ENCODE results near the gene EFL1. TPM values are rescaled to one million over a fixed set of nuclear protein-coding genes. Genes with fewer than 3 reads are reported as not detected.

Gene EFL1
- total and polyA plus RNA-seq, 2 of the 4 experiments (the other 2 are of a cell fraction): 10.1 to 24.6 TPM

GRCh38 chr15:82178061-82178460, 84.5 kb downstream of the EFL1 start:
- H3K4me3 ChIP-seq (ENCODE audit: insufficient read depth, low read depth, low read length): no peak overlapping the region
- ChIA-PET CTCF (interaction anchor here (0.9 to 1.8 kb wide), 2 partner anchors 9 to 70 kb away, joined by 3 to 4 read pairs; no protein-coding TSS in a partner anchor), POLR2A (ENCODE audit: unreplicated experiment) (no interaction called here)
- no peaks in the 10 kb centered on the region for H3K9me3 ChIP-seq (ENCODE audit: control insufficient read depth, insufficient read depth, low read length)
- no peak overlapping the region for H4K5ac ChIP-seq (ENCODE audit: low read depth, low read length)
- no TSS peak for BruUV-seq (replicated peaks)
- H3K14ac ChIP-seq (replicated peaks; ENCODE audit: low read depth, low read length): peak overlapping the region; percentile 21; the same call in 1 of the 2 replicates
- peaks cover 4% of the 10 kb centered on the region; the same call in 1 of the 2 replicates for H4K20me1 ChIP-seq (ENCODE audit: insufficient read depth, low read length)
- peak overlapping the region; percentile 10; the same call in 1 of the 2 replicates for H3K4me2 ChIP-seq (ENCODE audit: low read depth, low read length)
- no peak for TF ChIP-seq BHLHE40 (IDR thresholded peaks at IDR 0.05; ENCODE audit: low read depth, low read length)
- peak; percentile 69 for TF ChIP-seq CEBPB (IDR thresholded peaks at IDR 0.05; ENCODE audit: low read depth, low read length)
- TF ChIP-seq MAFK (IDR thresholded peaks at IDR 0.05; ENCODE audit: low read depth, low read length): peak; percentile 97
- peak; percentile 29; the same call in 1 of the 2 replicates for TF ChIP-seq NFE2L2 (IDR thresholded peaks at IDR 0.05; ENCODE audit: low read depth, low read length)
- TF ChIP-seq MXI1 (IDR thresholded peaks at IDR 0.05; ENCODE audit: borderline replicate concordance, low read depth, low read length): no peak
- H3K4ac ChIP-seq (ENCODE audit: low read depth, low read length): peak overlapping the region; percentile 14
- peaks cover 9% of the 10 kb centered on the region for H3K4me1 ChIP-seq (ENCODE audit: control insufficient read depth, insufficient read depth, low read length)
- dilution Hi-C loops (cut with HindIII; ENCODE audit: low sequenced_read_pairs, unreplicated experiment): no loop called here
- peak; percentile 93 for ATAC-seq (ENCODE audit: low read depth)
- no peak overlapping the region for H4K91ac ChIP-seq (ENCODE audit: insufficient read depth, low read depth, low read length)
- H3K18ac ChIP-seq (ENCODE audit: low read depth, low read length): peak overlapping the region; percentile 46; the same call in 1 of the 2 replicates
- no peaks in the 10 kb centered on the region for H3K36me3 ChIP-seq (ENCODE audit: control insufficient read depth, insufficient read depth, low read length)
- H2BK20ac ChIP-seq (ENCODE audit: low read depth, low read length): peak overlapping the region; percentile 15; the same call in 1 of the 2 replicates
- 0 out of 2 replicates have a peak overlapping the region, but pooled peaks have one; percentile 31 for H3K23ac ChIP-seq (ENCODE audit: low read depth, low read length)
- peak overlapping the region; percentile 4 for H2BK5ac ChIP-seq (ENCODE audit: low read depth, low read length, poor library complexity, severe bottlenecking)
- 0 out of 3 replicates have a peak overlapping the region, but pooled peaks have one; percentile 2 for H2BK15ac ChIP-seq (ENCODE audit: low read depth, low read length)
- H4K8ac ChIP-seq (ENCODE audit: low read depth in 2 of 2, low read length in 2 of 2): 0 out of 4 replicates have a peak overlapping the region, but pooled peaks of 1 of the 2 experiments have one; percentile 16
- H3K79me1 ChIP-seq (ENCODE audit: low read depth in 1 of 2, low read length in 2 of 2): peaks cover 3 to 16% of the 10 kb centered on the region in 2 experiments; a peak in 1 of 4 replicates
- DNase-seq: peak; percentile 83
- H3K9ac ChIP-seq (ENCODE audit: low read depth, low read length): no peak overlapping the region
- H2AK5ac ChIP-seq (ENCODE audit: low read depth, low read length): peak overlapping the region; percentile 72; the same call in 1 of the 2 replicates
- H2BK120ac ChIP-seq (ENCODE audit: low read depth, low read length): peak overlapping the region; percentile 27
- no peak overlapping the region for H2AFZ ChIP-seq (replicated peaks; ENCODE audit: low read length, poor library complexity)
- H3K9me1 ChIP-seq (ENCODE audit: insufficient read depth, low read length): peaks cover 8% of the 10 kb centered on the region
- WGBS, 2 experiments (ENCODE audit: extremely low coverage in 2 of 2, insufficient read length in 1 of 2): no CpG with 5 or more reads among the region's 2 CpGs
- intact Hi-C loops (cut with micrococcal nuclease): no loop called here
- H3K56ac ChIP-seq (ENCODE audit: extremely low read depth, insufficient read depth, low read length): no peak overlapping the region
- H2AK9ac ChIP-seq (replicated peaks; ENCODE audit: low read depth, low read length, poor library complexity): no peak overlapping the region
- no peaks in the 10 kb centered on the region for H3K27me3 ChIP-seq (ENCODE audit: control insufficient read depth, insufficient read depth, low read length)
- in situ Hi-C loops (cut with MboI; ENCODE audit: low sequenced_read_pairs): no loop called here
- H3K27ac ChIP-seq (ENCODE audit: insufficient read depth, low read length): no peak overlapping the region
